Mesenchymal stem cell (in vitro differentiated cells and primary cell): ENCODE data around the gene ROBO1.

Experiments
- DNase-seq: peaks from one replicate; pipeline ENCODE4 v3.0.0-alpha.2; 2013
- H2AFZ ChIP-seq: one replicate; pipeline ENCODE4 v1.6.1; 2013; ENCODE audit warnings: low read depth, mild to moderate bottlenecking, control low read depth, inconsistent platforms, low read length, moderate library complexity
- H2AK5ac ChIP-seq: 2 replicates; pipeline ENCODE4 v1.6.1; 2013; ENCODE audit warnings: low read length, moderate library complexity, mild to moderate bottlenecking, inconsistent platforms; ENCODE audit not compliant: severe bottlenecking
- H2BK120ac ChIP-seq: one replicate; pipeline ENCODE4 v1.6.1; 2013; ENCODE audit warnings: low read depth, mild to moderate bottlenecking, inconsistent platforms, low read length, moderate library complexity
- H2BK12ac ChIP-seq, 2 experiments: one replicate each; pipeline ENCODE4 v1.6.1; 2013; ENCODE audit warnings: inconsistent platforms in 2 of 2, low read length in 2 of 2, mild to moderate bottlenecking in 2 of 2, moderate library complexity in 2 of 2, control low read depth in 1 of 2
- H2BK15ac ChIP-seq: one replicate; pipeline ENCODE4 v1.6.1; 2013; ENCODE audit warnings: mild to moderate bottlenecking, low read depth, inconsistent platforms; ENCODE audit not compliant: poor library complexity, severe bottlenecking
- H2BK5ac ChIP-seq: 2 replicates; pipeline ENCODE4 v1.6.1; 2013; ENCODE audit warnings: low read depth, mild to moderate bottlenecking, low read length, control low read depth, inconsistent platforms; ENCODE audit not compliant: poor library complexity, severe bottlenecking
- H3K14ac ChIP-seq, 2 experiments: one replicate each; pipeline ENCODE4 v1.6.1; 2013; ENCODE audit warnings: inconsistent platforms in 2 of 2, low read length in 2 of 2, control low read depth in 1 of 2, mild to moderate bottlenecking in 1 of 2, moderate library complexity in 1 of 2
- H3K18ac ChIP-seq, 2 experiments: one replicate each; pipeline ENCODE4 v1.6.1; 2013; ENCODE audit warnings: inconsistent platforms in 2 of 2, low read length in 2 of 2, control low read depth in 1 of 2, low read depth in 1 of 2, mild to moderate bottlenecking in 1 of 2
- H3K23ac ChIP-seq, 2 experiments: one replicate each; pipeline ENCODE4 v1.6.1; 2013; ENCODE audit warnings: inconsistent platforms in 2 of 2, low read length in 2 of 2, mild to moderate bottlenecking in 2 of 2, moderate library complexity in 2 of 2, control low read depth in 1 of 2
- H3K27ac ChIP-seq: 2 replicates; pipeline ENCODE4 v1.5.1; 2013; ENCODE audit warnings: mild to moderate bottlenecking, moderate library complexity, low read length, control low read depth, inconsistent platforms; ENCODE audit not compliant: poor library complexity, severe bottlenecking
- H3K27me3 ChIP-seq, 2 experiments: 2 replicates each; pipeline versions ENCODE4 v1.6.1 to v1.7.0; 2013; ENCODE audit warnings: low read length in 2 of 2, mild to moderate bottlenecking in 2 of 2, moderate library complexity in 2 of 2, control low read depth in 1 of 2, inconsistent platforms in 1 of 2; ENCODE audit not compliant: control insufficient read depth in 1 of 2, insufficient read depth in 1 of 2
- H3K36me3 ChIP-seq, 2 experiments: 2 replicates each; pipeline versions ENCODE4 v1.6.1 to v1.7.0; 2013; ENCODE audit warnings: low read length in 2 of 2, control low read depth in 1 of 2, inconsistent platforms in 1 of 2, low read depth in 1 of 2, mild to moderate bottlenecking in 1 of 2; ENCODE audit not compliant: insufficient read depth in 2 of 2, control insufficient read depth in 1 of 2
- H3K4ac ChIP-seq, 2 experiments: one replicate each; pipeline ENCODE4 v1.6.1; 2013; ENCODE audit warnings: inconsistent platforms in 2 of 2, low read length in 2 of 2, mild to moderate bottlenecking in 2 of 2, moderate library complexity in 2 of 2, control low read depth in 1 of 2, low read depth in 1 of 2
- H3K4me1 ChIP-seq: 2 replicates; pipeline ENCODE4 v1.6.1; 2013; ENCODE audit warnings: low read depth, low read length, control low read depth; ENCODE audit not compliant: control insufficient read depth, insufficient read depth
- H3K4me2 ChIP-seq: 2 replicates; pipeline ENCODE4 v1.6.1; 2013; ENCODE audit warnings: low read length, mild to moderate bottlenecking, inconsistent platforms; ENCODE audit not compliant: poor library complexity, severe bottlenecking
- H3K4me3 ChIP-seq, 2 experiments: 2 replicates each; pipeline versions ENCODE4 v1.5.1 to v1.7.0; 2013; ENCODE audit warnings: low read length in 2 of 2, mild to moderate bottlenecking in 2 of 2, control low read depth in 1 of 2, low read depth in 1 of 2; ENCODE audit not compliant: insufficient read depth in 1 of 2
- H3K79me1 ChIP-seq: replicated peaks from 2 replicates; pipeline ENCODE4 v1.6.1; 2013; ENCODE audit warnings: mild to moderate bottlenecking, control low read depth, low read length, inconsistent platforms; ENCODE audit not compliant: poor library complexity, severe bottlenecking
- H3K9ac ChIP-seq: 2 replicates; pipeline ENCODE4 v1.7.0; 2013; ENCODE audit warnings: mild to moderate bottlenecking, low read length, moderate library complexity
- H3K9me3 ChIP-seq: 2 replicates; pipeline ENCODE4 v1.7.0; 2013; ENCODE audit warnings: mild to moderate bottlenecking, low read length; ENCODE audit not compliant: control insufficient read depth
- H4K8ac ChIP-seq: one replicate; pipeline ENCODE4 v1.6.1; 2013; ENCODE audit warnings: inconsistent platforms, mild to moderate bottlenecking, low read length, moderate library complexity
- H4K91ac ChIP-seq: one replicate; pipeline ENCODE4 v1.6.1; 2013; ENCODE audit warnings: mild to moderate bottlenecking, low read length, inconsistent platforms
- WGBS: methylation state at CpG from one replicate; pipeline ENCODE4 v1.1.7; 2013; ENCODE audit warnings: mixed read lengths; 5-methylcytosine and 5-hydroxymethylcytosine counted together

ROBO1 gene

GRCh38 chr3:79249701-79250100, 518.1 kb downstream of the ROBO1 start:
- H3K27ac ChIP-seq = no peak overlapping the region
- no peak overlapping the region for H3K14ac ChIP-seq
- DNase-seq = no peak
- H2AK5ac ChIP-seq = no peak overlapping the region
- no peak overlapping the region for H2AFZ ChIP-seq
- H4K8ac ChIP-seq = no peak overlapping the region
- no peak overlapping the region for H2BK5ac ChIP-seq
- H2BK15ac ChIP-seq = no peak overlapping the region
- no peak overlapping the region for H3K4ac ChIP-seq
- no peak overlapping the region for H2BK12ac ChIP-seq
- H3K4me1 ChIP-seq = no peaks in the 10 kb centered on the region
- no peak overlapping the region for H2BK120ac ChIP-seq
- no peak overlapping the region for H4K91ac ChIP-seq
- H3K27me3 ChIP-seq = no peaks in the 10 kb centered on the region
- no peaks in the 10 kb centered on the region for H3K9me3 ChIP-seq
- H3K4me2 ChIP-seq = no peak overlapping the region
- WGBS = 77% methylated on average over 3 of the region's 4 CpGs
- H3K4me3 ChIP-seq = no peak overlapping the region
- H3K18ac ChIP-seq = no peak overlapping the region
- no peaks in the 10 kb centered on the region for H3K79me1 ChIP-seq
- no peak overlapping the region for H3K23ac ChIP-seq
- no peaks in the 10 kb centered on the region for H3K36me3 ChIP-seq
- H3K9ac ChIP-seq = no peak overlapping the region

DNA sequence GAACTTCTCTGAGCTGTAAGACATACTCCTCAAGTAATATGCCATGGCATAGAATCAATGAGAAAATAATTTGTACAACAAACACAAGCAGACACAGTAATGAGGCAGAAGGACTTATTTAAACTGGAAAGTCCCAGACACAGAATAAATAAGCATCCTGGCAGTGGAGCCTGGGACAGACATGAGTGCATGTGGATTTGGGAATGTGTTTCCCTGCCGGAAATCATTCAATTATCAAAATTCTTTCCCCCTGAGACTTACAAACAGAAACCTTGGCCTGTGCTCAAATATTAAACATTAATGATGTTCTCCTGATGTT, 520.1 kb downstream of the ROBO1 start:
- Histone ChIP-seq H2BK15ac (no peak overlapping the region), H2AFZ (no peak overlapping the region), H2AK5ac (no peak overlapping the region), H3K4me1 (no peaks in the 10 kb centered on the region), H3K27ac (no peak overlapping the region), H3K23ac (no peak overlapping the region), H3K9me3 (no peaks in the 10 kb centered on the region), H2BK5ac (no peak overlapping the region), H3K27me3 (no peaks in the 10 kb centered on the region), H3K4me3 (no peak overlapping the region), H4K91ac (no peak overlapping the region), H4K8ac (no peak overlapping the region), H3K4ac (peak overlapping the region in 1 of 2 experiments; percentile 37), H3K14ac (no peak overlapping the region), H3K36me3 (no peaks in the 10 kb centered on the region), H3K18ac (no peak overlapping the region), H2BK120ac (no peak overlapping the region), H3K9ac (peak overlapping the region; percentile 37), H2BK12ac (no peak overlapping the region), H3K4me2 (no peak overlapping the region), H3K79me1 (no peaks in the 10 kb centered on the region)
- peak; percentile 51 for DNase-seq
- no CpG with 5 or more reads among the region's 1 CpG for WGBS

- Histone ChIP-seq H2AK5ac (no peak overlapping the region), H3K27ac (no peak overlapping the region), H2BK120ac (no peak overlapping the region), H4K8ac (no peak overlapping the region), H4K91ac (no peak overlapping the region), H3K9ac (peak overlapping the region; percentile 37), H3K36me3 (no peaks in the 10 kb centered on the region), H3K23ac (no peak overlapping the region), H3K79me1 (no peaks in the 10 kb centered on the region), H3K4ac (peak overlapping the region in 1 of 2 experiments; percentile 37), H3K4me3 (no peak overlapping the region), H3K18ac (no peak overlapping the region), H2BK12ac (no peak overlapping the region), H3K14ac (no peak overlapping the region), H3K4me1 (no peaks in the 10 kb centered on the region), H3K4me2 (no peak overlapping the region), H3K9me3 (peaks cover 4% of the 10 kb centered on the region), H2BK5ac (no peak overlapping the region), H2BK15ac (no peak overlapping the region), H2AFZ (no peak overlapping the region), H3K27me3 (no peaks in the 10 kb centered on the region)
- DNase-seq = peak; percentile 55
- WGBS = 72% methylated on average over 4 of the region's 8 CpGs
These were observed 520.7 kb downstream of the ROBO1 start for GRCh38 chr3:79246875-79247724.

DNA sequence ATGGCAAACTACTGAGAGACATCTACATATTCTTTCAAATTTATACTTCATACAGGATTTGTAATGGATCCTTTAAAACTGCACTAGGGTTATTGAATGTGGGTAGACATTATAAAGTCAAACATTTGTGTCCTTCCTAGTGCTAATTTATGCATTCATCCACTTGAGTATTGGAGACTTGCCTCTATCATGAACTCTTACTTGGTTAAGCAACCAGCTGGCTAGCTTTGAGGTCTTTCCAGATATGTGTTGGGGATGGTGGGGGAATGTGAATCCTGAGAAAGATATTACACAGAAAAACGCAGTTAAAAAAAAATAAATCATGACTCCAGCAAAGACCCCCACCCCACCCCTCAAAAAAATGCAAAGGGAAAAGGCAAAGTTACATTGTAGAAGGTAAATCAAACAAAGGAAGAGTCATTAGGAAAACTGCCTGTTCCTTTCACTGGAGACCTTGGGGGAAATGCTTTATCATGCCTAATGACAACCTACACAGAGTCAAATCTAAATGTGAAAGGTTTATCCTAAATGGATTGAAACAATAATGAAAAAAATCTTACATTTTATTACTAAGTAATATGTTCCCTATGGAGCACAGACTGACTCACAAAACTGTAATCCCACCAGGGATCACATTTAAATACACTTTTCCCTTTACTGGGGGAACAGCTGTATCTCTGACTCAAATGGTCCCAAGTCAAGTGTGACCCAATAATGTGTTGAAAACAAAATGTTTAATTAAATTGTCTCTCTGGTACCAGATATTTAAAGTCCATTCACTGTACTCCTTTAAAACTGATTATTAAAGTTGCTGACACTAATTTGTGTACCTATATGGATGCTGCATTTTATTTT, 522.3 kb downstream of the ROBO1 start:
- Histone ChIP-seq H4K91ac (no peak overlapping the region), H3K79me1 (no peaks in the 10 kb centered on the region), H3K9ac (no peak overlapping the region), H2BK15ac (no peak overlapping the region), H3K14ac (no peak overlapping the region), H3K27me3 (no peaks in the 10 kb centered on the region), H3K23ac (no peak overlapping the region), H3K4me3 (no peak overlapping the region), H2AFZ (no peak overlapping the region), H4K8ac (no peak overlapping the region), H3K9me3 (peaks cover 14% of the 10 kb centered on the region), H2BK120ac (no peak overlapping the region), H3K4me2 (no peak overlapping the region), H3K18ac (no peak overlapping the region), H3K4me1 (no peaks in the 10 kb centered on the region), H2AK5ac (no peak overlapping the region), H2BK5ac (no peak overlapping the region), H3K27ac (no peak overlapping the region), H3K4ac (no peak overlapping the region), H3K36me3 (no peaks in the 10 kb centered on the region), H2BK12ac (no peak overlapping the region)
- WGBS = no CpG with 5 or more reads among the region's 1 CpG
- DNase-seq = no peak
